Middle frontal gyrus (tissue), 1 donor: ENCODE results near the gene PEG3.

Experiments
- DNase-seq: peaks from one replicate; pipeline ENCODE4 v3.0.0-alpha.2; 2015; ENCODE audit warnings: low spot score; ENCODE audit errors: extremely low spot score

Gene PEG3

GRCh38 chr19:56839652-56840450 is 675 bp downstream of the PEG3 start:
- no peak for DNase-seq

- DNase-seq, result peak; percentile 87
Observed at GRCh38 chr19:56838909-56839651, 1.4 kb downstream of the PEG3 start.

GRCh38 chr19:56838024-56838908 is 2.3 kb downstream of the PEG3 start:
- peak; percentile 50 for DNase-seq

- peak; percentile 50 for DNase-seq
Observed at GRCh38 chr19:56837492-56838023, 3.0 kb downstream of the PEG3 start.

GRCh38 chr19:56837004-56837403 is 3.5 kb downstream of the PEG3 start:
- DNase-seq, result no peak

- no peak for DNase-seq
Observed at GRCh38 chr19:56836059-56836458, 4.5 kb downstream of the PEG3 start.

- DNase-seq, result no peak
Observed at GRCh38 chr19:56835401-56835800, 5.1 kb downstream of the PEG3 start.

GRCh38 chr19:56834564-56835375 is 5.8 kb downstream of the PEG3 start:
- DNase-seq, result no peak

GRCh38 chr19:56832352-56832928 is 8.1 kb downstream of the PEG3 start:
- DNase-seq, result no peak

- DNase-seq, result no peak
Observed at GRCh38 chr19:56831255-56831654, 9.3 kb downstream of the PEG3 start.

GRCh38 chr19:56829596-56829995 is 10.9 kb downstream of the PEG3 start:
- no peak for DNase-seq

GRCh38 chr19:56827708-56828107 is 12.8 kb downstream of the PEG3 start:
- DNase-seq, result no peak

- no peak for DNase-seq
Observed at GRCh38 chr19:56823956-56824355, 16.6 kb downstream of the PEG3 start.

GRCh38 chr19:56823417-56823816 is 17.1 kb downstream of the PEG3 start:
- DNase-seq, result no peak

- no peak for DNase-seq
Observed at GRCh38 chr19:56822755-56823154, 17.8 kb downstream of the PEG3 start.

- DNase-seq, result no peak
Observed at GRCh38 chr19:56821675-56822074, 18.9 kb downstream of the PEG3 start.

GRCh38 chr19:56821209-56821608 is 19.3 kb downstream of the PEG3 start:
- DNase-seq, result no peak

- DNase-seq, result no peak
Observed at GRCh38 chr19:56819166-56819565, 21.4 kb downstream of the PEG3 start.

GRCh38 chr19:56814656-56815055 is 25.9 kb downstream of the PEG3 start:
- no peak for DNase-seq

- no peak for DNase-seq
Observed at GRCh38 chr19:56813531-56813930, 27.0 kb downstream of the PEG3 start.
